ENCODE data around the gene AFF1. TPM values are rescaled to one million over a fixed set of nuclear protein-coding genes. Genes with fewer than 3 reads are reported as not detected.

The AFF1 gene
- total RNA-seq, 2 experiments from 2014 or later: 50.3 to 51.2 TPM

- Histone ChIP-seq H3K27me3 (ENCODE audit: control insufficient read depth in 1 of 2, insufficient read depth in 2 of 2, low read length in 2 of 2) (no peaks in the 10 kb centered on the region), H3K36me3 (ENCODE audit: insufficient read depth, low read length) (peaks cover 8% of the 10 kb centered on the region), H3K27ac (ENCODE audit: low read depth in 1 of 2, low read length in 2 of 2) (no peak overlapping the region), H3K4me1 (ENCODE audit: insufficient read depth, low read length) (peaks cover 26% of the 10 kb centered on the region), H3K9me3 (ENCODE audit: control insufficient read depth in 1 of 2, insufficient read depth in 1 of 2, low read length in 2 of 2) (no peaks in the 10 kb centered on the region), H3K4me3 (ENCODE audit: low read length) (no peak overlapping the region)
- CTCF ChIA-PET: interaction anchor here (0.5 to 2.7 kb wide), 6 partner anchors 12 to 1496 kb away, joined by 3 to 15 read pairs (median 4); no protein-coding TSS in a partner anchor
- POLR2A ChIA-PET: interaction anchor here (0.5 to 13.4 kb wide), 5 partner anchors 9 to 60 kb away, joined by 3 to 351 read pairs (median 6); partner anchors contain the start of gene AFF1
- H3K9me3 Mint-ChIP-seq: no peaks in the 10 kb centered on the region
- DNase-seq (no peak), ATAC-seq (ENCODE audit: poor library complexity) (no peak)
- H3K27me3 Mint-ChIP-seq: no peaks in the 10 kb centered on the region
- peaks cover 10% of the 10 kb centered on the region for H3K36me3 Mint-ChIP-seq (ENCODE audit: low read depth)
- H3K4me1 Mint-ChIP-seq (ENCODE audit: low read depth): peaks cover 49% of the 10 kb centered on the region
- intact Hi-C loops (cut with DNase I, micrococcal nuclease): no loop called here
- TF ChIP-seq, protein P1, sequence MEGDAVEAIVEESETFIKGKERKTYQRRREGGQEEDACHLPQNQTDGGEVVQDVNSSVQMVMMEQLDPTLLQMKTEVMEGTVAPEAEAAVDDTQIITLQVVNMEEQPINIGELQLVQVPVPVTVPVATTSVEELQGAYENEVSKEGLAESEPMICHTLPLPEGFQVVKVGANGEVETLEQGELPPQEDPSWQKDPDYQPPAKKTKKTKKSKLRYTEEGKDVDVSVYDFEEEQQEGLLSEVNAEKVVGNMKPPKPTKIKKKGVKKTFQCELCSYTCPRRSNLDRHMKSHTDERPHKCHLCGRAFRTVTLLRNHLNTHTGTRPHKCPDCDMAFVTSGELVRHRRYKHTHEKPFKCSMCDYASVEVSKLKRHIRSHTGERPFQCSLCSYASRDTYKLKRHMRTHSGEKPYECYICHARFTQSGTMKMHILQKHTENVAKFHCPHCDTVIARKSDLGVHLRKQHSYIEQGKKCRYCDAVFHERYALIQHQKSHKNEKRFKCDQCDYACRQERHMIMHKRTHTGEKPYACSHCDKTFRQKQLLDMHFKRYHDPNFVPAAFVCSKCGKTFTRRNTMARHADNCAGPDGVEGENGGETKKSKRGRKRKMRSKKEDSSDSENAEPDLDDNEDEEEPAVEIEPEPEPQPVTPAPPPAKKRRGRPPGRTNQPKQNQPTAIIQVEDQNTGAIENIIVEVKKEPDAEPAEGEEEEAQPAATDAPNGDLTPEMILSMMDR (IDR thresholded peaks at IDR 0.05): no peak
- H3K4me3 Mint-ChIP-seq: no peak overlapping the region
- no peak overlapping the region for H3K27ac Mint-ChIP-seq
These were observed 10.4 kb downstream of the AFF1 start for GRCh38 chr4:86944964-86945781.

DNA sequence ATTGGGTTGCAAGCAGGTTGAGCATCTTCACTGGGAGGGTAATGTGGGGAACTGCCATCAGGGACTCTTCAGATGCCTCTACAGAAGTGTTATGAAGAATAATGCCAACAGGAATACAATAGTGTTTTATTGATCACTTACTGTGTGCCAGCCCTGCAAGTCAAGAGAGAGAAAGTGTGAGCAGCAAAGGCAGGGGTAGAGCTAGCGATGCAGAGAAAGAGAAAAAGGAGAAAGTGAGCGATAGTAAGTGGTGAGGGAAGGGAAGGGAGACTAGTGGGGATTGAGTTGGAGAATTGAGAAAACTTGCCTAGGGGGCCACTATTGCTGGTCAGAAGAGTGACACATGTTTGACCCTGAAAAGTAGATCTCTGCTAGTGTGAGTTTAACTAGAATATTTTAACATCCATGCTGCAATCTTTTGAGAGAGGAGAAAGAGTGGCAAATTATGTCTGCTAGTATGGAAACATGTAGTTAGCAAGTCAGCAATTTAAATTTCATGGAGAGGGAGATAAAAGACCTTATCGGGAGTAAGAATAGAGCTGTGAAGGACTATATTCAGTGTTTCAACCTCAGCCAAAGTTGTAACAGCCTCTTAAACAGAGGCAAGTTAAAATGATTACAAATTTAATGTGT lies 12.2 kb downstream of the AFF1 start:
- peaks cover 25% of the 10 kb centered on the region for H3K36me3 Mint-ChIP-seq (ENCODE audit: low read depth)
- H3K4me1 Mint-ChIP-seq (ENCODE audit: low read depth): peaks cover 51% of the 10 kb centered on the region
- Histone ChIP-seq H3K27ac (ENCODE audit: low read depth in 1 of 2, low read length in 2 of 2) (no peak overlapping the region), H3K4me3 (ENCODE audit: low read length) (no peak overlapping the region), H3K27me3 (ENCODE audit: control insufficient read depth in 1 of 2, insufficient read depth in 2 of 2, low read length in 2 of 2) (no peaks in the 10 kb centered on the region), H3K36me3 (ENCODE audit: insufficient read depth, low read length) (peaks cover 19% of the 10 kb centered on the region), H3K4me1 (ENCODE audit: insufficient read depth, low read length) (peaks cover 11% of the 10 kb centered on the region), H3K9me3 (ENCODE audit: control insufficient read depth in 1 of 2, insufficient read depth in 1 of 2, low read length in 2 of 2) (no peaks in the 10 kb centered on the region)
- intact Hi-C loops (cut with DNase I, micrococcal nuclease): no loop called here
- no peaks in the 10 kb centered on the region for H3K9me3 Mint-ChIP-seq
- no peaks in the 10 kb centered on the region for H3K27me3 Mint-ChIP-seq
- ChIA-PET CTCF (interaction anchor here (1.6 kb wide), 1 partner anchor 24 kb away, joined by 5 read pairs; no protein-coding TSS in a partner anchor), POLR2A (interaction anchor here (1.3 kb wide), 1 partner anchor 12 kb away, joined by 5 read pairs; the partner anchor contains the start of gene AFF1)
- TF ChIP-seq, protein P1 (IDR thresholded peaks at IDR 0.05): no peak
- no peak overlapping the region for H3K4me3 Mint-ChIP-seq
- no peak for ATAC-seq (ENCODE audit: poor library complexity)
- DNase-seq: no peak
- H3K27ac Mint-ChIP-seq: peak overlapping the region; percentile 22

GRCh38 chr4:86947501-86948120 lies 12.8 kb downstream of the AFF1 start:
- Mint-ChIP-seq H3K4me1 (ENCODE audit: low read depth) (peaks cover 49% of the 10 kb centered on the region), H3K27ac (peak overlapping the region; percentile 22)
- no peaks in the 10 kb centered on the region for H3K9me3 ChIP-seq (ENCODE audit: control insufficient read depth in 1 of 2, insufficient read depth in 1 of 2, low read length in 2 of 2)

More at GRCh38 chr4:86947501-86948120, 12.8 kb downstream of the AFF1 start:
- H3K27ac ChIP-seq (ENCODE audit: low read depth in 1 of 2, low read length in 2 of 2): no peak overlapping the region
- no peaks in the 10 kb centered on the region for H3K9me3 Mint-ChIP-seq
- CTCF ChIA-PET: interaction anchor here (1.6 kb wide), 1 partner anchor 25 kb away, joined by 5 read pairs; no protein-coding TSS in a partner anchor
- H3K4me3 Mint-ChIP-seq: peak overlapping the region; percentile 49
- TF ChIP-seq, protein P1 (IDR thresholded peaks at IDR 0.05): no peak
- no peaks in the 10 kb centered on the region for H3K27me3 Mint-ChIP-seq
- ATAC-seq (ENCODE audit: poor library complexity) (no peak), DNase-seq (no peak)
- no peaks in the 10 kb centered on the region for H3K27me3 ChIP-seq (ENCODE audit: control insufficient read depth in 1 of 2, insufficient read depth in 2 of 2, low read length in 2 of 2)
- peaks cover 29% of the 10 kb centered on the region for H3K36me3 Mint-ChIP-seq (ENCODE audit: low read depth)
- intact Hi-C loops (cut with DNase I, micrococcal nuclease): no loop called here
- POLR2A ChIA-PET: no interaction called here
- peaks cover 8% of the 10 kb centered on the region for H3K4me1 ChIP-seq (ENCODE audit: insufficient read depth, low read length)
- peaks cover 19% of the 10 kb centered on the region for H3K36me3 ChIP-seq (ENCODE audit: insufficient read depth, low read length)
- no peak overlapping the region for H3K4me3 ChIP-seq (ENCODE audit: low read length)

Measured in CD4-positive, alpha-beta T cell (primary cell).